ENCODE measurements around the gene LRRC28. TPM values are rescaled to one million over a fixed set of nuclear protein-coding genes. Genes with fewer than 3 reads are reported as not detected.

The LRRC28 gene
- total and polyA plus RNA-seq, 10 of the 15 experiments (the other 5 are each of a cell fraction or from before 2014, with no cell fraction given) = 21.3 to 54.9 (median 27.7) TPM

DNA sequence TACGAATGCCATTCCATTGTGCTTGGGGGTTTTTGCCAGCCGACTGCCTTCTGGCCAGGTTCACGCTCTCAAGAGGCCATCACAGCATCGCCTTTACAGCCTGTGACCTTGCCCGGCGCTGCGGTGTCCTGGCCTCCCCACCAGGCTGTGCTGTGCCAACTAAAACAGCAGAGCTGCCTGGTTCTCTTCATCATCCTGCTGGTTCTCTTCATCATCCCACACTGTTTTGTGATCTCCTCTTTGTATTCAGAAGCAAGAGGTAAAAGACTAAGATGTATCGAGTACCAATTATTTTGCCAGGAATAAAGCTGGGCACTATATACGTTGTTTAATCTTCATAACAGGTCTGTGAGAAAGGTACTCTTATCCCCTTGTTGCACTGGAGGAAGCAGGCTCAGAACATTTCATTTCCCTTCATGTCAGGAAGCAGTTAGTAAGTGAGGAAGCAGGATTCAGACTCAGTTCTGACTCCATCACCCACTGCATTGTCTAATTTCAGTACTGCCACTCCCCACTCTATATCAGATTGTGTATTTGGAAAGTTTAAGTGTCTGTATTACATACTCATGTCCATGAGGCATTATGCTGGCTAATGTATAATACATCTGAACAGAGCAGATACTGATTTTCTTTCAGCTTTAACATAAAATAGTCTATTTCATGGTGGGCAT lies 92.7 kb downstream of the LRRC28 start:
- Histone ChIP-seq H3K27ac (ENCODE audit: control insufficient read depth, insufficient read depth) (no peak overlapping the region), H3K4me1 (ENCODE audit: control insufficient read depth, insufficient read depth, low read length) (peaks cover 16% of the 10 kb centered on the region), H3K9me3 (replicated peaks; ENCODE audit: control insufficient read depth, insufficient read depth, low read length) (no peaks in the 10 kb centered on the region), H3K4me2 (ENCODE audit: control insufficient read depth, insufficient read depth) (no peak overlapping the region), H3K4me3 (no peak overlapping the region), H4K20me1 (ENCODE audit: control insufficient read depth, insufficient read depth) (no peaks in the 10 kb centered on the region), H2AFZ (ENCODE audit: control insufficient read depth, low read depth, low read length) (no peak overlapping the region), H3K9ac (ENCODE audit: control insufficient read depth, insufficient read depth, low read length) (no peak overlapping the region), H3K36me3 (ENCODE audit: control insufficient read depth in 2 of 2, insufficient read depth in 2 of 2, low read length in 1 of 2) (no peaks in the 10 kb centered on the region), H3K27me3 (replicated peaks in 1 of 2; ENCODE audit: control insufficient read depth in 2 of 2, insufficient read depth in 2 of 2, low read length in 1 of 2) (no peaks in the 10 kb centered on the region), H3K79me2 (ENCODE audit: control insufficient read depth, insufficient read depth, low read length) (no peaks in the 10 kb centered on the region)
- ChIA-PET POLR2A (interaction anchor here (0.6 to 0.9 kb wide), 2 partner anchors 9 to 158 kb away, joined by 3 read pairs; no protein-coding TSS in a partner anchor), RAD21 (ENCODE audit: unreplicated experiment) (interaction anchor here (0.7 to 1.6 kb wide), 5 partner anchors 27 to 360 kb away, joined by 3 to 26 read pairs (median 6); no protein-coding TSS in a partner anchor), CTCF (interaction anchor here (0.8 to 4.2 kb wide), 14 partner anchors 10 to 359 kb away, joined by 3 to 41 read pairs (median 4); no protein-coding TSS in a partner anchor), SMC1A (ENCODE audit: uncharacterized antibody, unreplicated experiment) (interaction anchor here (0.8 to 4.9 kb wide), 13 partner anchors 10 to 360 kb away, joined by 3 to 42 read pairs (median 3); no protein-coding TSS in a partner anchor)
- TF ChIP-seq TCF12 (IDR thresholded peaks at IDR 0.05; ENCODE audit: low read depth, low read length) (no peak), SMC3 (IDR thresholded peaks at IDR 0.05; ENCODE audit: borderline replicate concordance, low read length) (peak; percentile 47; the same call in 1 of the 2 replicates), NFXL1 (IDR thresholded peaks at IDR 0.05; ENCODE audit: borderline replicate concordance) (no peak), RAD21 (IDR thresholded peaks at IDR 0.05; ENCODE audit: insufficient read depth, low read depth, low read length) (peak; percentile 54), POLR2AphosphoS5 (IDR thresholded peaks at IDR 0.05; ENCODE audit: low read length) (no peak), CHD2 (IDR thresholded peaks at IDR 0.05; ENCODE audit: borderline replicate concordance, low read depth, low read length) (no peak)
- TF ChIP-seq, protein P1, sequence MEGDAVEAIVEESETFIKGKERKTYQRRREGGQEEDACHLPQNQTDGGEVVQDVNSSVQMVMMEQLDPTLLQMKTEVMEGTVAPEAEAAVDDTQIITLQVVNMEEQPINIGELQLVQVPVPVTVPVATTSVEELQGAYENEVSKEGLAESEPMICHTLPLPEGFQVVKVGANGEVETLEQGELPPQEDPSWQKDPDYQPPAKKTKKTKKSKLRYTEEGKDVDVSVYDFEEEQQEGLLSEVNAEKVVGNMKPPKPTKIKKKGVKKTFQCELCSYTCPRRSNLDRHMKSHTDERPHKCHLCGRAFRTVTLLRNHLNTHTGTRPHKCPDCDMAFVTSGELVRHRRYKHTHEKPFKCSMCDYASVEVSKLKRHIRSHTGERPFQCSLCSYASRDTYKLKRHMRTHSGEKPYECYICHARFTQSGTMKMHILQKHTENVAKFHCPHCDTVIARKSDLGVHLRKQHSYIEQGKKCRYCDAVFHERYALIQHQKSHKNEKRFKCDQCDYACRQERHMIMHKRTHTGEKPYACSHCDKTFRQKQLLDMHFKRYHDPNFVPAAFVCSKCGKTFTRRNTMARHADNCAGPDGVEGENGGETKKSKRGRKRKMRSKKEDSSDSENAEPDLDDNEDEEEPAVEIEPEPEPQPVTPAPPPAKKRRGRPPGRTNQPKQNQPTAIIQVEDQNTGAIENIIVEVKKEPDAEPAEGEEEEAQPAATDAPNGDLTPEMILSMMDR (IDR thresholded peaks at IDR 0.05 in 2 of 3, conservative IDR thresholded peaks at IDR 0.05 in 1 of 3; ENCODE audit: control insufficient read depth in 2 of 3, extremely low read depth in 1 of 3, insufficient read depth in 1 of 3, low read depth in 3 of 3, low read length in 3 of 3) = peak; percentile 45 to 52 (median 47); a peak in 5 of 6 replicates
- TF ChIP-seq, protein P2, sequence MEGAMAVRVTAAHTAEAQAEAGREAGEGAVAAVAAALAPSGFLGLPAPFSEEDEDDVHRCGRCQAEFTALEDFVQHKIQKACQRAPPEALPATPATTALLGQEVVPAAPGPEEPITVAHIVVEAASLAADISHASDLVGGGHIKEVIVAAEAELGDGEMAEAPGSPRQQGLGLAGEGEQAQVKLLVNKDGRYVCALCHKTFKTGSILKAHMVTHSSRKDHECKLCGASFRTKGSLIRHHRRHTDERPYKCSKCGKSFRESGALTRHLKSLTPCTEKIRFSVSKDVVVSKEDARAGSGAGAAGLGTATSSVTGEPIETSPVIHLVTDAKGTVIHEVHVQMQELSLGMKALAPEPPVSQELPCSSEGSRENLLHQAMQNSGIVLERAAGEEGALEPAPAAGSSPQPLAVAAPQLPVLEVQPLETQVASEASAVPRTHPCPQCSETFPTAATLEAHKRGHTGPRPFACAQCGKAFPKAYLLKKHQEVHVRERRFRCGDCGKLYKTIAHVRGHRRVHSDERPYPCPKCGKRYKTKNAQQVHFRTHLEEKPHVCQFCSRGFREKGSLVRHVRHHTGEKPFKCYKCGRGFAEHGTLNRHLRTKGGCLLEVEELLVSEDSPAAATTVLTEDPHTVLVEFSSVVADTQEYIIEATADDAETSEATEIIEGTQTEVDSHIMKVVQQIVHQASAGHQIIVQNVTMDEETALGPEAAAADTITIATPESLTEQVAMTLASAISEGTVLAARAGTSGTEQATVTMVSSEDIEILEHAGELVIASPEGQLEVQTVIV (IDR thresholded peaks at IDR 0.05; ENCODE audit: borderline replicate concordance, partially characterized antibody) = no peak
- BruUV-seq (replicated peaks) = no TSS peak
- no peak for DNase-seq (ENCODE audit: low read depth, low spot score)
- intact Hi-C loops (cut with micrococcal nuclease; ENCODE audit: unreplicated experiment) (loop anchor here (10.0 kb wide), 1 partner anchor 361 kb away; no protein-coding TSS in a partner anchor), in situ Hi-C loops (cut with MboI) (no loop called here)
- 94% methylated on average over 9 of the region's 9 CpGs for WGBS (ENCODE audit: insufficient coverage, insufficient replicate concordance, low lambda C conversion rate, missing lambda C conversion rate)
- no peak for FAIRE-seq
- peak; percentile 80 for ATAC-seq
